Measurements from ENCODE around the gene KLHL7.

- TF ChIP-seq EZH2 (IDR thresholded peaks at IDR 0.05; ENCODE audit: borderline replicate concordance, low read depth, low read length, severe bottlenecking), result no peak
- no peak for TF ChIP-seq CTCF (IDR thresholded peaks at IDR 0.05; ENCODE audit: extremely low read depth in 1 of 2, insufficient read depth in 1 of 2, low read depth in 1 of 2, low read length in 2 of 2)
- TF ChIP-seq, protein P1, sequence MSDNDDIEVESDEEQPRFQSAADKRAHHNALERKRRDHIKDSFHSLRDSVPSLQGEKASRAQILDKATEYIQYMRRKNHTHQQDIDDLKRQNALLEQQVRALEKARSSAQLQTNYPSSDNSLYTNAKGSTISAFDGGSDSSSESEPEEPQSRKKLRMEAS (IDR thresholded peaks at IDR 0.05; ENCODE audit: insufficient read depth, insufficient read length), result no peak
Observed at GRCh38 chr7:23067271-23067670, 38.3 kb upstream of the KLHL7 start.
